ENCODE measurements around the gene ZC2HC1B. TPM values are rescaled to one million over a fixed set of nuclear protein-coding genes. Genes with fewer than 3 reads are reported as not detected.
A peak's percentile ranks its signal among the peaks of the same experiment; 100 is the strongest.

Gene ZC2HC1B
- total and polyA plus RNA-seq, 4 donors, result 0.28 TPM; not detected in 3

DNA sequence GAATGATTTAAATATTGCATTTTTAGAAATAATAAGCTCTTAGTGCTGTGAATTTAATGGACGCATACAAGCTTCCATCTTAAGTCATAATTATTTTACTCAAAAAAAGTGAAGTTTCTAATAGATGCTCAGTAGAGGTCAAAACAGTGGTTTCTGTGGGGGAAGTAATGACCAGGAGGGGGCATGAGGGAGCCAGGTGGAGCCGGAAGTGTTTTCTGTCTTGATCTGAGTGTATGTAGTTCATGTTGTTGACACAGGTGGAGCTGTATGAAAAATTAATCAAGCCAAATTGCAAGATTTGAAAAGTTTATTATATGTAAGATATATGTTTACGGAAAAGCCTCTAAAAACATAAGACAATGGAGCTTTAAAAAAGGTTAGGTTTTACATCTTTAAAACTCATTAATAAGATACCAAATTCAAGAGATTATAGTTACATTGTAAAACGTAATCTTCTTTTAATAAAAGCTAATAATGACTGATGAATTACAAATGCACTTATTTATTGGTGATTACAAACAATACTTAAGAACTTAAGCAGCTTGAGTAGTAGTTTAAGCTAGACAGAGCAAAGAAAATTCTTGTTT is 75.8 kb downstream of the ZC2HC1B start:
- H3K27me3 ChIP-seq (ENCODE audit: control insufficient read depth in 3 of 3, insufficient read depth in 3 of 3, low read length in 2 of 3), result no peaks in the 10 kb centered on the region
- no peaks in the 10 kb centered on the region for H3K9me3 ChIP-seq (ENCODE audit: control insufficient read depth in 4 of 4, insufficient read depth in 3 of 4, low read length in 3 of 4)
- no peak overlapping the region for H3K4me3 ChIP-seq
- H3K9ac ChIP-seq (ENCODE audit: insufficient read depth in 1 of 2, low read length in 2 of 2), result no peak overlapping the region
- H3K4me1 ChIP-seq (ENCODE audit: control insufficient read depth in 5 of 5, insufficient read depth in 5 of 5, low read length in 5 of 5), result peaks cover 0 to 23% (median 4%) of the 10 kb centered on the region in 5 donors
- DNase-seq (peak in 2 of 3 donors; percentile 34 to 46), ATAC-seq (ENCODE audit: insufficient read depth, low FRiP score) (peak; percentile 71)
- TF ChIP-seq, protein P1, sequence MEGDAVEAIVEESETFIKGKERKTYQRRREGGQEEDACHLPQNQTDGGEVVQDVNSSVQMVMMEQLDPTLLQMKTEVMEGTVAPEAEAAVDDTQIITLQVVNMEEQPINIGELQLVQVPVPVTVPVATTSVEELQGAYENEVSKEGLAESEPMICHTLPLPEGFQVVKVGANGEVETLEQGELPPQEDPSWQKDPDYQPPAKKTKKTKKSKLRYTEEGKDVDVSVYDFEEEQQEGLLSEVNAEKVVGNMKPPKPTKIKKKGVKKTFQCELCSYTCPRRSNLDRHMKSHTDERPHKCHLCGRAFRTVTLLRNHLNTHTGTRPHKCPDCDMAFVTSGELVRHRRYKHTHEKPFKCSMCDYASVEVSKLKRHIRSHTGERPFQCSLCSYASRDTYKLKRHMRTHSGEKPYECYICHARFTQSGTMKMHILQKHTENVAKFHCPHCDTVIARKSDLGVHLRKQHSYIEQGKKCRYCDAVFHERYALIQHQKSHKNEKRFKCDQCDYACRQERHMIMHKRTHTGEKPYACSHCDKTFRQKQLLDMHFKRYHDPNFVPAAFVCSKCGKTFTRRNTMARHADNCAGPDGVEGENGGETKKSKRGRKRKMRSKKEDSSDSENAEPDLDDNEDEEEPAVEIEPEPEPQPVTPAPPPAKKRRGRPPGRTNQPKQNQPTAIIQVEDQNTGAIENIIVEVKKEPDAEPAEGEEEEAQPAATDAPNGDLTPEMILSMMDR (IDR thresholded peaks at IDR 0.05; ENCODE audit: control extremely low read depth, extremely low read depth), result peak; percentile 62
- WGBS, 2 donors, result 41 to 45% methylated on average over 4 of the region's 4 CpGs
- H3K36me3 ChIP-seq (ENCODE audit: control insufficient read depth in 4 of 4, insufficient read depth in 4 of 4, low read length in 4 of 4), result peaks cover 0 to 5% (median 0%) of the 10 kb centered on the region in 4 donors
- no peak overlapping the region for H3K27ac ChIP-seq (ENCODE audit: low read depth in 1 of 2, low read length in 1 of 2)

DNA sequence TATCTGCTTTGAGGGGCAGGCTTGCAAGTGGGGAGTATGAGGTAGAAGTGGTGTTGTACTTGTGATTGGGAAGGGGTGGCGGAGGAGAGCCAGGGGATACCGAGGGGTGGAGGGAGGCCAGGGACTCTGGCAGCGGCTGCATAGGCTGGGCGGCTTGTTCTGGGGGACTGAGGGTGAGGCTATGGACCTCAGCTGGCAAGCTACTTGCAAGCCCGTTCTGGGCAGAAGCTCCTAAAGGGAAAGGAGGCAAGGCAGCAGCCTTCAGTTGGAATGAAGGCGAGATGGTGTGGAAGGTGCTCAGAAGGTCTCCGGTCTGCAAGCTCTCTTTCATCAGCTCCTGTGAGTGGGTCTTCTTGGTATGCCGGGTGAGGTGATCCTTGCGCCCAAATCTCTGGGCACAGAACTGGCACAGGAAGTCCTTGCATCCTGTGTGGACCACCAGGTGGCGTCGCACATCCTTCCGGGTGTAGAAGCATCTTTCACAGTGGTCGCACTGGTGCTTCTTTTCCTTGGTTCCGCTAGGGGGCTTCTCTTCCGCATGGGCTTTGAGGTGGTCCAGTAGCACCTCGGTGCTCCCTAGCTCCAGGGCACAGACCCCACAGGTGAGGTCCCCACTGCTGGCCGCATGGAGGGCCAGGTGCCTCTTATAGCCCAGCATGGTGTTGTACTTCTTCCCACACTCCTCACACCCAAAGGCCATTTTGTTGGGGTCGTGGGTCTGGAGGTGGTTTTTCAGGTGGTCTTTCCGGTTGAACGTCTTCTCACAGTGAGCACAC is 77.8 kb downstream of the ZC2HC1B start:
- Histone ChIP-seq H3K36me3 (ENCODE audit: control insufficient read depth in 4 of 4, insufficient read depth in 4 of 4, low read length in 4 of 4) (peaks cover 0 to 11% (median 2%) of the 10 kb centered on the region in 4 donors), H3K4me1 (ENCODE audit: control insufficient read depth in 5 of 5, insufficient read depth in 5 of 5, low read length in 5 of 5) (peaks cover 0 to 15% (median 4%) of the 10 kb centered on the region in 5 donors), H3K9me3 (ENCODE audit: control insufficient read depth in 4 of 4, insufficient read depth in 3 of 4, low read length in 3 of 4) (peaks cover 0 to 1% (median 0%) of the 10 kb centered on the region in 4 donors), H3K4me3 (no peak overlapping the region), H3K27me3 (ENCODE audit: control insufficient read depth in 3 of 3, insufficient read depth in 3 of 3, low read length in 2 of 3) (no peaks in the 10 kb centered on the region), H3K27ac (ENCODE audit: low read depth in 1 of 2, low read length in 1 of 2) (no peak overlapping the region), H3K9ac (ENCODE audit: insufficient read depth in 1 of 2, low read length in 2 of 2) (no peak overlapping the region)
- peak; percentile 74 for ATAC-seq (ENCODE audit: insufficient read depth, low FRiP score)
- TF ChIP-seq, protein P1 (IDR thresholded peaks at IDR 0.05; ENCODE audit: control extremely low read depth, extremely low read depth), result peak; percentile 26
- 70 to 71% methylated on average over 20 of the region's 20 CpGs for WGBS, 2 donors
- DNase-seq, result peak; percentile 46 to 64 (median 57)

DNA sequence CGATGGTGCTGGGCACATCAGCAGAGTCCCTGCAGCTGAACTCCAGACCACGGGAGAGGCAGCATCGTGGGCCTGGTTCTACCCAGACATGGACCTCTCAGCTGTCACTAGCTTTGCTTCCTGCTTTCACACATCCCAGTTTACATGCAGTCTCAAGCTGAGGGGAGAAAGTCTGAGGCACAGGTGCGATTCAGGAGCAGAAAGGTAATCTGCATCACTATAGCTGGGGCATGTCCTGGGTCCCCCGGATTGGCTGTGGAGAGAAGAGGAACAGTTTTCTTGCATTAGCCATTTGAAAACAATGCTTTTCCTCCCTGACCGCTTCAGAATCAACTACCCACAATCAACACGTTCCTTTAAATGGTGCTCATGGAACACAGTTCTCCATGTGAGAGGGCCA is 83.9 kb downstream of the ZC2HC1B start:
- DNase-seq, result no peak
- no peak for ATAC-seq (ENCODE audit: insufficient read depth, low FRiP score)
- 92 to 94% methylated on average over 7 of the region's 7 CpGs for WGBS, 2 donors
- H3K4me3 ChIP-seq, result no peak overlapping the region
- TF ChIP-seq, protein P1 (IDR thresholded peaks at IDR 0.05; ENCODE audit: control extremely low read depth, extremely low read depth), result no peak
- peaks cover 0 to 6% (median 4%) of the 10 kb centered on the region in 4 donors for H3K9me3 ChIP-seq (ENCODE audit: control insufficient read depth in 4 of 4, insufficient read depth in 3 of 4, low read length in 3 of 4)
- H3K36me3 ChIP-seq (ENCODE audit: control insufficient read depth in 4 of 4, insufficient read depth in 4 of 4, low read length in 4 of 4), result peaks cover 3 to 22% (median 12%) of the 10 kb centered on the region in 4 donors
- H3K27me3 ChIP-seq (ENCODE audit: control insufficient read depth in 3 of 3, insufficient read depth in 3 of 3, low read length in 2 of 3), result no peaks in the 10 kb centered on the region
- no peak overlapping the region for H3K9ac ChIP-seq (ENCODE audit: insufficient read depth in 1 of 2, low read length in 2 of 2)
- H3K27ac ChIP-seq (ENCODE audit: low read depth in 1 of 2, low read length in 1 of 2), result no peak overlapping the region
- H3K4me1 ChIP-seq (ENCODE audit: control insufficient read depth in 5 of 5, insufficient read depth in 5 of 5, low read length in 5 of 5), result peaks cover 0 to 21% (median 9%) of the 10 kb centered on the region in 5 donors

Data from lung (tissue), 12 donors.